Endothelial cell of umbilical vein (primary cell): Measurements from ENCODE around the gene ADARB2. TPM values are rescaled to one million over a fixed set of nuclear protein-coding genes. Genes with fewer than 3 reads are reported as not detected.

Experiments
- BruUV-seq: library from RNA; stranded (reverse); fragments of 400-500 nt; replicated peaks from 2 replicates; lab custom pipeline; 2021; lab: Mats Ljungman, UMichigan
- CTCF ChIA-PET: fragments of 300-600, 350-600 bp; sonication (Branson Sonifier 250); formaldehyde crosslinking; loops from one replicate; lab custom pipeline; 2021; ENCODE audit warnings: antibody characterized with exemption, inconsistent platforms; lab: Charles Lee
- POLR2A ChIA-PET: fragments of 300-600, 350-600 bp; sonication (Branson Sonifier 250); formaldehyde crosslinking; loops from one replicate; lab custom pipeline; 2021; ENCODE audit warnings: antibody characterized with exemption, inconsistent platforms; lab: Charles Lee
- DNase-seq: peaks from one replicate; pipeline ENCODE4 v3.0.0-alpha.2; 2011; ENCODE audit warnings: low read depth, low spot score
- FAIRE-seq: peaks from 2 replicates; lab custom pipeline; 2011; peaks lifted over from hg19 to GRCh38; lab: Jason Lieb, UNC
- H2AFZ ChIP-seq: 2 replicates; pipeline ENCODE4 v1.6.0; 2012; ENCODE audit warnings: low read depth, low read length, control low read depth, inconsistent platforms
- H3K27ac ChIP-seq: 2 replicates; pipeline ENCODE4 v1.5.1; 2011; ENCODE audit warnings: low read depth, mild to moderate bottlenecking, control low read depth, low read length, moderate library complexity; ENCODE audit not compliant: insufficient read depth
- H3K27me3 ChIP-seq, 2 experiments: 2 replicates each; pipeline versions ENCODE4 v1.6.0 to v1.6.1; 2011; ENCODE audit warnings: low read length in 2 of 2, mixed read lengths in 1 of 2; ENCODE audit not compliant: control insufficient read depth in 2 of 2, insufficient read depth in 2 of 2
- H3K36me3 ChIP-seq, 2 experiments: 2 replicates in 1 of 2; 3 replicates in 1 of 2; pipeline ENCODE4 v1.5.1; 2011; ENCODE audit warnings: low read length in 2 of 2, mild to moderate bottlenecking in 1 of 2, moderate library complexity in 1 of 2; ENCODE audit not compliant: control insufficient read depth in 2 of 2, insufficient read depth in 2 of 2; ENCODE audit errors: extremely low read depth in 1 of 2
- H3K4me1 ChIP-seq: 3 replicates; pipeline ENCODE4 v1.5.1; 2011; ENCODE audit warnings: mild to moderate bottlenecking, low read length; ENCODE audit not compliant: control insufficient read depth, insufficient read depth; ENCODE audit errors: extremely low read depth
- H3K4me2 ChIP-seq: 2 replicates; pipeline ENCODE4 v1.6.1; 2011; ENCODE audit warnings: low read length, control low read depth, mixed read lengths; ENCODE audit not compliant: insufficient read depth
- H3K4me3 ChIP-seq, 3 experiments: fragments of 200-600 bp in 1 of 3; sonication (generic), shearing (Covaris generic) in 1 of 3; replicated peaks in 1 of 3; 2 replicates each; pipeline ENCODE4 v1.5.1; 2011 to 2016; ENCODE audit warnings: control low read depth in 3 of 3, low read length in 3 of 3, mild to moderate bottlenecking in 2 of 3, inconsistent platforms in 1 of 3, low read depth in 1 of 3, moderate library complexity in 1 of 3; ENCODE audit not compliant: insufficient read depth in 1 of 3
- H3K79me2 ChIP-seq: 2 replicates; pipeline ENCODE4 v1.6.0; 2012; ENCODE audit warnings: low read length, inconsistent platforms; ENCODE audit not compliant: control insufficient read depth, insufficient read depth
- H3K9ac ChIP-seq: replicated peaks from 2 replicates; pipeline ENCODE3; 2011; ENCODE audit warnings: low read length, control low read depth; ENCODE audit not compliant: insufficient read depth; ENCODE audit errors: extremely low read depth
- H3K9me1 ChIP-seq: replicated peaks from 3 replicates; pipeline ENCODE4 v1.6.0; 2011; ENCODE audit warnings: mild to moderate bottlenecking, low read length; ENCODE audit not compliant: control insufficient read depth, insufficient read depth; ENCODE audit errors: extremely low read depth
- H3K9me3 ChIP-seq: replicated peaks from 2 replicates; pipeline ENCODE4 v1.5.1; 2012; ENCODE audit warnings: low read length, inconsistent platforms; ENCODE audit not compliant: control insufficient read depth, insufficient read depth
- H4K20me1 ChIP-seq: replicated peaks from 2 replicates; pipeline ENCODE3; 2011; ENCODE audit warnings: mild to moderate bottlenecking, low read length; ENCODE audit not compliant: control insufficient read depth, insufficient read depth; ENCODE audit errors: extremely low read depth
- CTCF ChIP-seq, 2 donors: IDR thresholded peaks; 1 replicate in 1 of 2; 2 replicates in 1 of 2; pipeline ENCODE4 v1.5.1; 2011; ENCODE audit warnings: low read length in 2 of 2, mild to moderate bottlenecking in 2 of 2, moderate library complexity in 2 of 2, control low read depth in 1 of 2, inconsistent platforms in 1 of 2, low read depth in 1 of 2; ENCODE audit not compliant: insufficient read depth in 1 of 2; ENCODE audit errors: extremely low read depth in 1 of 2
- EZH2 ChIP-seq: IDR thresholded peaks from 2 replicates; pipeline ENCODE4 v1.6.1; 2012; ENCODE audit warnings: borderline replicate concordance, low read depth, mild to moderate bottlenecking, moderate library complexity, low read length, inconsistent platforms; ENCODE audit not compliant: severe bottlenecking
- FOS ChIP-seq: IDR thresholded peaks from 2 replicates; pipeline ENCODE4 v1.6.1; 2011; ENCODE audit warnings: mild to moderate bottlenecking, low read length, moderate library complexity, borderline replicate concordance; ENCODE audit not compliant: insufficient read depth
- GATA2 ChIP-seq: IDR thresholded peaks from 2 replicates; pipeline ENCODE4 v1.7.0; 2011; ENCODE audit warnings: low read depth, mild to moderate bottlenecking, moderate library complexity, mixed read lengths, low read length; ENCODE audit not compliant: insufficient read length, insufficient read depth
- JUN ChIP-seq: IDR thresholded peaks from 2 replicates; pipeline ENCODE4 v1.6.1; 2011; ENCODE audit warnings: borderline replicate concordance, low read depth; ENCODE audit not compliant: insufficient read length, insufficient read depth
- MAX ChIP-seq: IDR thresholded peaks from 2 replicates; pipeline ENCODE4 v1.6.1; 2011; ENCODE audit not compliant: insufficient read depth, insufficient read length
- MYC ChIP-seq: IDR thresholded peaks from one replicate; pipeline ENCODE4 v1.6.1; 2011; ENCODE audit warnings: mild to moderate bottlenecking, low read depth, low read length
- POLR2A ChIP-seq: IDR thresholded peaks from 2 replicates; pipeline ENCODE4 v1.6.1; 2012; ENCODE audit warnings: low read depth, mild to moderate bottlenecking, control low read depth, low read length
- POLR2AphosphoS5 ChIP-seq: IDR thresholded peaks from 2 replicates; pipeline ENCODE4 v1.6.1; 2012; ENCODE audit warnings: low read depth, mild to moderate bottlenecking, control low read depth, low read length, moderate library complexity; ENCODE audit not compliant: insufficient read depth
- dilution Hi-C: fragments of 300-500 bp; cut with MboI; formaldehyde crosslinking; loops from one replicate; pipeline ENCODE4 v1.15.0; 2019; ENCODE audit warnings: low sequenced_read_pairs; ENCODE audit not compliant: extremely low pct_ligation_motif_present
- intact Hi-C: fragments of 100-400 bp; cut with micrococcal nuclease; formaldehyde crosslinking; loops from one replicate; pipeline ENCODE4 v1.10.0; 2022
- polyA plus RNA-seq, 4 experiments: library from polyadenylated mRNA; depleted of rRNA in 3 of 4; stranded (reverse) in 3 of 4; unstranded in 1 of 4; fragments of >200 nt; gene quantifications; 2 replicates each; pipeline versions ENCODE4 v1.2.1 to v1.2.3, GENCODE V29; 2011 to 2012; ENCODE audit warnings: missing spikeins in 1 of 4
- total RNA-seq: library from RNA; stranded (reverse); gene quantifications from 2 replicates; pipeline ENCODE4 v1.2.3, GENCODE V29; 2021

Gene ADARB2
- total and polyA plus RNA-seq, 2 donors (not counting 3 experiments of a cell fraction or from before 2014, with no cell fraction given) = not detected

DNA sequence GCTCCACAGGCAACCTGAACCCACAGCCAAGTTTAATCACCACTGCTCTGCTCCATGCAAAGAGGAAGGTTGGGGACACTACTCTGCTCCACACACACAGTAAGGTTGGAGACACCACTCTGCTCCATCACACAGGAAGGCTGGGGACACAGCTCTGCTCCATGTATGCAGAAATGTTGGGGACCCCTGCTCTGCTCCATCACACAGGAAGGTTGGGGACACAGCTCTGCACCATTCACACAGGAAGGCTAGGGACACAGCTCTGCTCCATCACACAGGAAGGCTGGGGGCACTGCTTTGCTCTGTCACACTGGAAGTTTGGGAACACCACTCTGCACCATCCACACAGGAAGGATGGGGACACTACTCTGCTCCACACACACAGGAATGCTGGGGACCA is 14.8 kb upstream of the ADARB2 start:
- H3K4me2 ChIP-seq = no peak overlapping the region
- ChIA-PET CTCF (no interaction called here), POLR2A (no interaction called here)
- H2AFZ ChIP-seq = no peak overlapping the region
- dilution Hi-C loops (no loop called here), intact Hi-C loops (no loop called here)
- no peaks in the 10 kb centered on the region for H3K27me3 ChIP-seq
- no peak for TF ChIP-seq EZH2
- TF ChIP-seq FOS = no peak
- H4K20me1 ChIP-seq = no peaks in the 10 kb centered on the region
- H3K79me2 ChIP-seq = no peaks in the 10 kb centered on the region
- H3K36me3 ChIP-seq = no peaks in the 10 kb centered on the region
- FAIRE-seq = no peak
- no peak for DNase-seq
- H3K27ac ChIP-seq = no peak overlapping the region
- no peak overlapping the region for H3K4me3 ChIP-seq
- no peak overlapping the region for H3K9ac ChIP-seq
- BruUV-seq = no TSS peak
- no peaks in the 10 kb centered on the region for H3K9me1 ChIP-seq
- H3K4me1 ChIP-seq = no peaks in the 10 kb centered on the region
- H3K9me3 ChIP-seq = peaks cover 4% of the 10 kb centered on the region

GRCh38 chr10:1747590-1748157 is 10.3 kb upstream of the ADARB2 start:
- no peak for FAIRE-seq
- ChIA-PET POLR2A (no interaction called here), CTCF (no interaction called here)
- intact Hi-C loops = no loop called here
- H3K9me1 ChIP-seq = no peaks in the 10 kb centered on the region
- no peaks in the 10 kb centered on the region for H3K27me3 ChIP-seq
- no peaks in the 10 kb centered on the region for H3K36me3 ChIP-seq
- no peak overlapping the region for H3K4me2 ChIP-seq
- H3K4me1 ChIP-seq = no peaks in the 10 kb centered on the region
- BruUV-seq = no TSS peak
- dilution Hi-C loops = no loop called here
- no peak overlapping the region for H3K4me3 ChIP-seq
- H3K27ac ChIP-seq = no peak overlapping the region
- H3K9me3 ChIP-seq = peaks cover 4% of the 10 kb centered on the region
- no peak overlapping the region for H2AFZ ChIP-seq
- no peak for DNase-seq
- no peaks in the 10 kb centered on the region for H4K20me1 ChIP-seq
- no peak for TF ChIP-seq CTCF (IDR thresholded peaks at IDR 0.05; ENCODE audit: extremely low read depth in 1 of 2, insufficient read depth in 1 of 2, low read depth in 1 of 2, low read length in 2 of 2)
- TF ChIP-seq POLR2A = no peak
- no peak for TF ChIP-seq FOS
- TF ChIP-seq GATA2 = no peak
- TF ChIP-seq MYC = no peak
- no peak for TF ChIP-seq POLR2AphosphoS5
- no peak for TF ChIP-seq EZH2
- no peak for TF ChIP-seq JUN
- TF ChIP-seq MAX = no peak
- H3K9ac ChIP-seq = no peak overlapping the region
- no peaks in the 10 kb centered on the region for H3K79me2 ChIP-seq
